KMS-11 (cell line): Measurements from ENCODE around the gene ITPKB.
"Not testable (repeated sequence)": the region's sequence is repeated elsewhere in the genome, so short reads cannot be mapped to it uniquely, and the experiment has no call there.

ENCODE experiments used
- H2AFZ ChIP-seq: fragments of 200-600 bp; sonication (generic); 2 replicates; pipeline ENCODE4 v1.6.1; 2016; ENCODE audit warnings: antibody characterized with exemption, mixed run types, low read depth
- H3K27ac ChIP-seq: fragments of 200-600 bp; sonication (generic); 2 replicates; pipeline ENCODE4 v1.6.1; 2016; ENCODE audit warnings: mild to moderate bottlenecking, mixed run types
- H3K27me3 ChIP-seq: fragments of 200-600 bp; sonication (generic); 2 replicates; pipeline ENCODE4 v1.6.1; 2017; ENCODE audit warnings: mild to moderate bottlenecking, low read depth, mixed run types, moderate library complexity; ENCODE audit not compliant: insufficient read depth
- H3K36me3 ChIP-seq: fragments of 200-600 bp; sonication (generic); 2 replicates; pipeline ENCODE4 v1.6.1; 2017; ENCODE audit warnings: mild to moderate bottlenecking, mixed run types; ENCODE audit not compliant: insufficient read depth
- H3K4me1 ChIP-seq: fragments of 200-600 bp; sonication (generic); 2 replicates; pipeline ENCODE4 v1.6.1; 2016; ENCODE audit warnings: mild to moderate bottlenecking, low read depth, mixed run types; ENCODE audit not compliant: poor library complexity, severe bottlenecking
- H3K4me2 ChIP-seq: fragments of 200-600 bp; sonication (generic); 2 replicates; pipeline ENCODE4 v1.7.0; 2016; ENCODE audit warnings: mild to moderate bottlenecking, mixed run types
- H3K4me3 ChIP-seq: fragments of 200-600 bp; sonication (generic); IDR thresholded peaks from 2 replicates; pipeline ENCODE4 v1.6.1; 2017; ENCODE audit warnings: low read depth, low read length, mixed read lengths; ENCODE audit not compliant: insufficient read depth
- H3K79me2 ChIP-seq: fragments of 200-600 bp; sonication (generic); 2 replicates; pipeline ENCODE4 v1.6.1; 2016; ENCODE audit warnings: low read depth, mixed run types; ENCODE audit not compliant: insufficient read depth
- H3K9ac ChIP-seq: fragments of 200-600 bp; sonication (generic); 2 replicates; pipeline ENCODE4 v1.6.1; 2016; ENCODE audit warnings: mild to moderate bottlenecking, mixed run types
- H4K20me1 ChIP-seq: fragments of 200-600 bp; sonication (generic); 2 replicates; pipeline ENCODE4 v1.6.1; 2016; ENCODE audit warnings: mild to moderate bottlenecking, mixed run types; ENCODE audit not compliant: insufficient read depth
- CTCF ChIP-seq: fragments of 200-600 bp; sonication (generic); conservative IDR thresholded peaks from 2 replicates; pipeline ENCODE4 v1.6.1; 2017; ENCODE audit warnings: low read depth, mild to moderate bottlenecking, antibody characterized with exemption, low read length, moderate library complexity, mixed read lengths

The ITPKB gene

GRCh38 chr1:226642421-226642820 lies 96.7 kb downstream of the ITPKB start:
- Histone ChIP-seq H3K27ac (no peak overlapping the region), H3K4me1 (peaks cover 11% of the 10 kb centered on the region), H2AFZ (no peak overlapping the region), H4K20me1 (no peaks in the 10 kb centered on the region), H3K27me3 (no peaks in the 10 kb centered on the region), H3K4me3 (no peak overlapping the region), H3K4me2 (no peak overlapping the region), H3K79me2 (no peaks in the 10 kb centered on the region), H3K36me3 (no peaks in the 10 kb centered on the region; the same call in 1 of the 2 replicates), H3K9ac (no peak overlapping the region)
- TF ChIP-seq CTCF, result no peak

GRCh38 chr1:226641671-226642231 lies 97.3 kb downstream of the ITPKB start:
- Histone ChIP-seq H3K4me2 (no peak overlapping the region), H3K27ac (no peak overlapping the region), H3K36me3 (no peaks in the 10 kb centered on the region; the same call in 1 of the 2 replicates), H4K20me1 (no peaks in the 10 kb centered on the region), H3K9ac (no peak overlapping the region), H3K27me3 (no peaks in the 10 kb centered on the region), H3K4me3 (no peak overlapping the region), H3K4me1 (peaks cover 11% of the 10 kb centered on the region), H2AFZ (no peak overlapping the region), H3K79me2 (no peaks in the 10 kb centered on the region)
- no peak for TF ChIP-seq CTCF

GRCh38 chr1:226640321-226641136 lies 98.6 kb downstream of the ITPKB start:
- TF ChIP-seq CTCF, result no peak
- H3K27ac ChIP-seq, result no peak overlapping the region
- no peaks in the 10 kb centered on the region for H3K79me2 ChIP-seq
- H3K9ac ChIP-seq, result no peak overlapping the region
- no peak overlapping the region for H2AFZ ChIP-seq
- no peak overlapping the region for H3K4me3 ChIP-seq
- H3K4me1 ChIP-seq, result peaks cover 21% of the 10 kb centered on the region
- no peak overlapping the region for H3K4me2 ChIP-seq
- no peaks in the 10 kb centered on the region; the same call in 1 of the 2 replicates for H3K36me3 ChIP-seq
- no peaks in the 10 kb centered on the region for H4K20me1 ChIP-seq
- H3K27me3 ChIP-seq, result no peaks in the 10 kb centered on the region

- H2AFZ ChIP-seq, result no peak overlapping the region
- H3K4me2 ChIP-seq, result no peak overlapping the region
- no peak overlapping the region for H3K27ac ChIP-seq
- no peaks in the 10 kb centered on the region for H3K27me3 ChIP-seq
- H3K79me2 ChIP-seq, result no peaks in the 10 kb centered on the region
- H3K36me3 ChIP-seq, result no peaks in the 10 kb centered on the region; the same call in 1 of the 2 replicates
- H4K20me1 ChIP-seq, result no peaks in the 10 kb centered on the region
- TF ChIP-seq CTCF, result no peak
- H3K9ac ChIP-seq, result no peak overlapping the region
- peaks cover 30% of the 10 kb centered on the region for H3K4me1 ChIP-seq
- H3K4me3 ChIP-seq, result no peak overlapping the region
These were observed 99.4 kb downstream of the ITPKB start for GRCh38 chr1:226639631-226640061.

- not testable (repeated sequence) for H3K36me3 ChIP-seq, H3K27ac ChIP-seq, H3K27me3 ChIP-seq, H3K4me2 ChIP-seq, H2AFZ ChIP-seq, H3K9ac ChIP-seq, H4K20me1 ChIP-seq, H3K4me3 ChIP-seq, H3K79me2 ChIP-seq
- H3K4me1 ChIP-seq, result peaks cover 35% of the 10 kb centered on the region
These were observed 99.9 kb downstream of the ITPKB start for GRCh38 chr1:226639206-226639605.
